Measurements from ENCODE around the gene KIAA1586. TPM values are rescaled to one million over a fixed set of nuclear protein-coding genes. Genes with fewer than 3 reads are reported as not detected.

KIAA1586 gene
- total and polyA plus RNA-seq, 2 of the 13 experiments (the other 11 are each of a cell fraction or from before 2014, with no cell fraction given) = 5.5 to 16.9 TPM

- peak; percentile 74; the same call in 1 of the 2 replicates for TF ChIP-seq ZNF609 (CRISPR knock-in tag; IDR thresholded peaks at IDR 0.05; ENCODE audit: borderline replicate concordance)
- peak; percentile 44; the same call in 1 of the 2 replicates for TF ChIP-seq ZNF543 (CRISPR knock-in tag; IDR thresholded peaks at IDR 0.05)
- 0 out of 2 replicates have a peak, but pooled peaks have one; percentile 48 for TF ChIP-seq ZNF879 (CRISPR knock-in tag; IDR thresholded peaks at IDR 0.05)
- peak; percentile 87 for TF ChIP-seq RBFOX2 (IDR thresholded peaks at IDR 0.05; ENCODE audit: low read depth, low read length)
- peak; percentile 52; the same call in 1 of the 2 replicates for TF ChIP-seq ZNF343 (CRISPR knock-in tag; IDR thresholded peaks at IDR 0.05)
- peak; percentile 91 for TF ChIP-seq ZNF574 (CRISPR knock-in tag; IDR thresholded peaks at IDR 0.05)
- peak; percentile 38; the same call in 1 of the 2 replicates for TF ChIP-seq RAD21 (CRISPR knock-in tag; IDR thresholded peaks at IDR 0.05)
- TF ChIP-seq KDM1A (CRISPR knock-in tag; IDR thresholded peaks at IDR 0.05) = peak; percentile 57; the same call in 1 of the 2 replicates
- peak; percentile 59; the same call in 1 of the 2 replicates for TF ChIP-seq BCL6 (CRISPR knock-in tag; IDR thresholded peaks at IDR 0.05)
Observed at GRCh38 chr6:57046332-57047256, at the start of gene KIAA1586 (continued).
